ENCODE data around the gene CELSR2.

Gene CELSR2

GRCh38 chr1:109265016-109265415 is 15.7 kb downstream of the CELSR2 start:
- DNase-seq (ENCODE audit: low spot score), result no peak

GRCh38 chr1:109265741-109266330 is 16.5 kb downstream of the CELSR2 start:
- DNase-seq (ENCODE audit: low spot score), result no peak

GRCh38 chr1:109266965-109267364 is 17.6 kb downstream of the CELSR2 start:
- no peak for DNase-seq (ENCODE audit: low spot score)

- DNase-seq (ENCODE audit: low spot score), result no peak
Measured at GRCh38 chr1:109267743-109268300, 18.5 kb downstream of the CELSR2 start.

GRCh38 chr1:109268431-109269211 is 19.3 kb downstream of the CELSR2 start:
- no peak for DNase-seq (ENCODE audit: low spot score)

GRCh38 chr1:109269212-109269980 is 20.1 kb downstream of the CELSR2 start:
- no peak for DNase-seq (ENCODE audit: low spot score)

GRCh38 chr1:109269981-109270622 is 20.8 kb downstream of the CELSR2 start:
- no peak for DNase-seq (ENCODE audit: low spot score)

- no peak for DNase-seq (ENCODE audit: low spot score)
Measured at GRCh38 chr1:109270623-109271317, 21.4 kb downstream of the CELSR2 start.

GRCh38 chr1:109271458-109271857 is 22.1 kb downstream of the CELSR2 start:
- no peak for DNase-seq (ENCODE audit: low spot score)

- DNase-seq (ENCODE audit: low spot score), result no peak
Measured at GRCh38 chr1:109272021-109272799, 22.9 kb downstream of the CELSR2 start.

GRCh38 chr1:109272831-109273547 is 23.6 kb downstream of the CELSR2 start:
- DNase-seq (ENCODE audit: low spot score), result no peak

GRCh38 chr1:109273570-109274288 is 24.4 kb downstream of the CELSR2 start:
- no peak for DNase-seq (ENCODE audit: low spot score)

- no peak for DNase-seq (ENCODE audit: low spot score)
Measured at GRCh38 chr1:109274533-109275476, 25.5 kb downstream of the CELSR2 start.

GRCh38 chr1:109275706-109276345 is 26.5 kb downstream of the CELSR2 start:
- no peak for DNase-seq (ENCODE audit: low spot score)

- peak; percentile 76 for DNase-seq (ENCODE audit: low spot score)
Measured at GRCh38 chr1:109277434-109278204, 28.3 kb downstream of the CELSR2 start.

- DNase-seq (ENCODE audit: low spot score), result no peak
Measured at GRCh38 chr1:109279615-109280278, 30.4 kb downstream of the CELSR2 start.

Measured in activated CD4-positive, alpha-beta T cell treated with anti-CD3 and anti-CD28 coated beads, Interleukin-2, Interleukin-4, amounts not matched to agents 100 ng/mL and 50 ng/mL, durations not matched to agents 16 hours and 8 hours (primary cell).